Activated naive CD4-positive, alpha-beta T cell treated with anti-CD3 and anti-CD28 coated beads, Interleukin-2, amount 10 ng/mL, durations not matched to agents 7 days and 5 days (primary cell): ENCODE measurements around the gene GCGR.
A peak's percentile ranks its signal among the peaks of the same experiment; 100 is the strongest.

ENCODE experiments used
- CTCF ChIA-PET: fragments of 350-600 bp; sonication (Branson Sonifier 250); formaldehyde crosslinking; loops from one replicate; lab custom pipeline; 2021; ENCODE audit warnings: antibody characterized with exemption; lab: Charles Lee
- DNase-seq: peaks from one replicate; pipeline ENCODE4 v3.0.0-alpha.2; 2020
- H3K27ac Mint-ChIP-seq: one replicate; pipeline ENCODE4 v1.8.0; 2021; ENCODE audit warnings: mild to moderate bottlenecking, moderate library complexity, mixed read lengths
- H3K27me3 Mint-ChIP-seq: one replicate; pipeline ENCODE4 v1.8.0; 2021; ENCODE audit warnings: mild to moderate bottlenecking, mixed read lengths
- H3K36me3 Mint-ChIP-seq: one replicate; pipeline ENCODE4 v1.8.0; 2021; ENCODE audit warnings: mixed read lengths
- H3K4me1 Mint-ChIP-seq: one replicate; pipeline ENCODE4 v1.8.0; 2021; ENCODE audit warnings: mixed read lengths
- H3K4me3 Mint-ChIP-seq: one replicate; pipeline ENCODE4 v1.8.0; 2021; ENCODE audit warnings: mild to moderate bottlenecking, moderate library complexity, mixed read lengths
- H3K9me3 Mint-ChIP-seq: one replicate; pipeline ENCODE4 v1.8.0; 2021; ENCODE audit warnings: mixed read lengths

GCGR gene

DNA sequence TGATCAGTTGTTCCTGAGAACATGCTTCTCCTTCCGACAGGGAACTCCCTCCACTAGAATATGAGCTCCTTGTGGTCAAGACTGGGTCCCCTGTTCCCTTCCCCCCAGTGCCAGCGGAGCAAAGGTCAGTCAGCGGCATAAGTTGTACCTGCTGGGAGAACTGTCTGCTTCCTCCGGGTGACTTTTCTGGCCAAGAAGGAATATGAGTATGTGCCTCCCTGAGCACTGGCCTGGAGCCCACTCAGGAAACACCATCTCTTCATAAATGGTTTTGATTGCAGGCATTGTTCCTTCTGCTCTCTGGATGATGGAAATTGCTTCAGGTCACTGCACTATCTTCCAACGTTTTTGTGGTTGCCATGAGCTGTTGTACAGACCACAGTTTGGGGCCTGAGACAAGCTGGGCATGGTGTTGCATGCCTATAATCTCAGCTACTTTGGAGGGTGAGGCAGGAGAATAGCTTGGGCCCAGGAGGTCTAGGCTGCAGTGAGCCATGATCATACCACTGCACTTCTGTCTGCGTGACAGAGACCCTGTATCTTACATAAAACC is 59.2 kb downstream of the GCGR start:
- CTCF ChIA-PET: no interaction called here
- H3K4me3 Mint-ChIP-seq: peak overlapping the region; percentile 78
- peaks cover 57% of the 10 kb centered on the region for H3K4me1 Mint-ChIP-seq
- peaks cover 32% of the 10 kb centered on the region for H3K36me3 Mint-ChIP-seq
- peak overlapping the region; percentile 90 for H3K27ac Mint-ChIP-seq
- no peak for DNase-seq
- H3K27me3 Mint-ChIP-seq: peaks cover 7% of the 10 kb centered on the region
- H3K9me3 Mint-ChIP-seq: no peaks in the 10 kb centered on the region
